Measurements from ENCODE around the gene UBC. TPM values are rescaled to one million over a fixed set of nuclear protein-coding genes. Genes with fewer than 3 reads are reported as not detected.

Gene UBC
- total and polyA plus RNA-seq, 9 of the 15 experiments (the other 6 are each of a cell fraction or from before 2014, with no cell fraction given): 533 to 1,153 (median 813) TPM

DNA sequence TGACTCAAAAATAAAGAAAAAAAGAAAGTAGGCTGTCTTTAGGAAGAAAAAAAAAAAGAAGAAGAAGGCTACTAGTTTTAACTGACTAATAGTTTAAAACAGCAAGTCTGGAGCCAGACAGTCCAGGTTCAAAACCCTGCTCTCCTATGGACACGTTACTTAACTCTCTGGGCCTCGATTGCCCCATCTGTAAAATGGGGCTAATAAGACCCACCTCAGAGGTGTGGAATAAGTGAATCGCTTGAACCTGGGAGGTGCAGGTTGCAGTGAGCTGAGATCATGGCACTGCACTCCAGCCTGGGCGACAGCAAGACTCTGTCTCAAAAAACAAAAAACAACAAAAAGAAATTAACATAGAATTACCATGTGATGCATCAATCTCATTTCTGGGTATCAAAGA is 40.3 kb downstream of the UBC start:
- Histone ChIP-seq H2AFZ (ENCODE audit: low read depth, low read length) (no peak overlapping the region), H3K4me2 (ENCODE audit: insufficient read depth, low read length) (no peak overlapping the region), H3K27me3 (ENCODE audit: control insufficient read depth in 2 of 2, insufficient read depth in 2 of 2, low read length in 2 of 2) (no peaks in the 10 kb centered on the region), H3K36me3 (ENCODE audit: control insufficient read depth, insufficient read depth, low read length) (no peaks in the 10 kb centered on the region), H3K9me3 (replicated peaks; ENCODE audit: control insufficient read depth, insufficient read depth, low read depth, low read length) (no peaks in the 10 kb centered on the region), H3K4me3 (no peak overlapping the region), H3K27ac (ENCODE audit: extremely low read depth, low read depth, low read length) (no peak overlapping the region), H3K79me2 (ENCODE audit: control insufficient read depth, insufficient read depth, low read length) (no peaks in the 10 kb centered on the region), H4K20me1 (replicated peaks; ENCODE audit: control insufficient read depth, insufficient read depth, low read length) (no peaks in the 10 kb centered on the region), H3K9me1 (ENCODE audit: control insufficient read depth, insufficient read depth, low read length) (no peaks in the 10 kb centered on the region), H3K9ac (ENCODE audit: insufficient read depth in 1 of 2, low read depth in 2 of 2, low read length in 2 of 2) (no peak overlapping the region), H3K4me1 (replicated peaks in 1 of 2; ENCODE audit: control insufficient read depth in 2 of 2, insufficient read depth in 2 of 2, low read length in 2 of 2) (peaks cover 25 to 30% of the 10 kb centered on the region in 2 experiments; a peak in 4 of 5 replicates)
- ATAC-seq (no peak), DNase-seq (ENCODE audit: extremely low read depth in 1 of 4, low spot score in 3 of 4) (no peak), FAIRE-seq (no peak)
- BruUV-seq (replicated peaks): no TSS peak
- ChIA-PET CTCF (ENCODE audit: low intra/inter-chr PET ratio) (no interaction called here), POLR2A (interaction anchor here (1.1 kb wide), 1 partner anchor 11 kb away, joined by 3 read pairs; no protein-coding TSS in a partner anchor)
- in situ Hi-C loops (cut with MboI): no loop called here
- 68% methylated on average over 4 of the region's 4 CpGs for WGBS (ENCODE audit: insufficient coverage, low coverage, missing lambda C conversion rate)
- intact Hi-C loops (cut with micrococcal nuclease): no loop called here
- TF ChIP-seq BCOR (IDR thresholded peaks at IDR 0.05) (peak; percentile 98), ADNP (tag; IDR thresholded peaks at IDR 0.05) (peak; percentile 92), NUFIP1 (IDR thresholded peaks at IDR 0.05; ENCODE audit: partially characterized antibody) (no peak), RBM25 (IDR thresholded peaks at IDR 0.05; ENCODE audit: low read depth, low read length, severe bottlenecking) (peak; percentile 60), HDAC1 (IDR thresholded peaks at IDR 0.05) (0 out of 4 replicates have a peak, but pooled peaks of 1 of the 2 experiments have one; percentile 21), PHF20 (IDR thresholded peaks at IDR 0.05; ENCODE audit: partially characterized antibody) (peak; percentile 30), HDAC2 (IDR thresholded peaks at IDR 0.05) (peak; percentile 88), SMARCA5 (IDR thresholded peaks at IDR 0.05) (peak; percentile 61; the same call in 1 of the 2 replicates), KDM1A (IDR thresholded peaks at IDR 0.05) (peak; percentile 68 to 87), STAG1 (CRISPR knock-in tag; IDR thresholded peaks at IDR 0.05; ENCODE audit: borderline replicate concordance) (no peak)

Data from K562 (cell line).